ENCODE results near the gene CLCN3. TPM values are rescaled to one million over a fixed set of nuclear protein-coding genes. Genes with fewer than 3 reads are reported as not detected.

CLCN3 gene
- total and polyA plus RNA-seq, 9 of the 15 experiments (the other 6 are each of a cell fraction or from before 2014, with no cell fraction given), result 12.7 to 60.6 (median 38.5) TPM

DNA sequence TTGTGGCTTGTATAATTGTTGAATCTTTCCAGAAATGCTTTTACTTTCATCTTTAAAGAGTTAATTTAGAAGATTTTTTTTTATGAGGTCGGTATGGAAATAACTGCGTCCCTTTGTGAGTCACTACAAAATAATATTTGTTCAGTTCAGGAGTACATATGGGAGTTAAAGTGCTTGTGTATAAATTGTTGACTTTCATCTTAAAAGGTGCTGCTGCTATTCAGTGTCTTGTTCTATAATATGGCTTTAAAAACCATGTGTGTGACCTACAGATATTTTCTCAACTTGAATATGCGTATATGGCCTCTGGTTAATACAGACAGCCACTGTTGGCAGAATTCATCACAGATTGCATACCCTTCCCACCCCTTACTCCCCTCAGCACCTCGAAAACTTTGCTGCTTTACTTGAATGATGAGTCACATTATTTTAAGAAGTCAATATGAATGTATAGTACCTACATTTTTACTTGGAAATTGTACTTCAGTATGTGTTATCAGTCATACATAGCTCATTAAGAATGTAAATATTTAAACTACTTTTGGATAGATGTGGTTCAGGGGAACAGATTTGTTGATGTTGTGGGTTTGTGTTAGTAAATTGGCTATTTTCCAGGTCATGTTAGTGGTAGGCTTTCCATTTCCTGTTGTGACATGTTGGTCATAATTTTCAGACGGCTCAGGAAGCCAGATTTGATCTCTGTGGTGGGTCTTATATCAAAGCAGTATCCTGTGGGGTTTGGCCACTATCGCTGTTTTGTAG is 1.5 kb downstream of the CLCN3 start (continued):
- TF ChIP-seq THRB (CRISPR knock-in tag; conservative IDR thresholded peaks at IDR 0.05), result peak; percentile 59; the same call in 1 of the 2 replicates
- TF ChIP-seq KLF13 (tag; IDR thresholded peaks at IDR 0.05; ENCODE audit: borderline replicate concordance, low read depth), result no peak
- TF ChIP-seq SMARCE1 (IDR thresholded peaks at IDR 0.05), result peak; percentile 71
- no peak for TF ChIP-seq GTF2B (IDR thresholded peaks at IDR 0.05; ENCODE audit: extremely low read depth, insufficient read length)
- TF ChIP-seq AFF1 (IDR thresholded peaks at IDR 0.05; ENCODE audit: low read depth in 1 of 2, partially characterized antibody in 2 of 2), result peak in 1 of 2 experiments; percentile 35
- no peak for TF ChIP-seq RBM22 (IDR thresholded peaks at IDR 0.05; ENCODE audit: low read depth, low read length, poor library complexity, severe bottlenecking)
- no peak for TF ChIP-seq ZNF583 (CRISPR knock-in tag; IDR thresholded peaks at IDR 0.05)
- TF ChIP-seq L3MBTL2 (IDR thresholded peaks at IDR 0.05), result no peak
- TF ChIP-seq ZFX (CRISPR knock-in tag; IDR thresholded peaks at IDR 0.05), result no peak
- TF ChIP-seq MTF1 (CRISPR knock-in tag; IDR thresholded peaks at IDR 0.05; ENCODE audit: borderline replicate concordance), result no peak
- no peak for TF ChIP-seq KAT8 (IDR thresholded peaks at IDR 0.05; ENCODE audit: low read depth)
- TF ChIP-seq HMG20B (CRISPR knock-in tag; IDR thresholded peaks at IDR 0.05), result no peak

Measured in K562 (cell line).